Measurements from ENCODE around the gene TRAF3IP1. TPM values are rescaled to one million over a fixed set of nuclear protein-coding genes. Genes with fewer than 3 reads are reported as not detected.

Gene TRAF3IP1
- polyA plus RNA-seq, 3 donors, result 1.2 to 1.5 (median 1.5) TPM

- H3K9me3 ChIP-seq (replicated peaks in 1 of 2; ENCODE audit: control insufficient read depth in 1 of 2, insufficient read depth in 1 of 2, low read length in 2 of 2), result peaks cover 0 to 12% of the 10 kb centered on the region in 2 donors
- DNase-seq, result no peak
- no peak overlapping the region for H3K9ac ChIP-seq (ENCODE audit: insufficient read depth, low read length, poor library complexity, severe bottlenecking)
- peaks cover 0 to 4% (median 2%) of the 10 kb centered on the region in 3 donors for H3K27me3 Mint-ChIP-seq (ENCODE audit: low read depth in 3 of 3)
- peaks cover 7 to 18% of the 10 kb centered on the region in 2 donors for H3K4me1 ChIP-seq (ENCODE audit: control insufficient read depth in 1 of 2, insufficient read depth in 2 of 2, low read length in 2 of 2)
- no peak overlapping the region for H3K4me3 Mint-ChIP-seq
- peak overlapping the region in 1 of 2 donors; percentile 45 for H3K27ac ChIP-seq (ENCODE audit: low read depth in 1 of 2, low read length in 2 of 2)
- peaks cover 48% of the 10 kb centered on the region for H4K20me1 ChIP-seq (ENCODE audit: insufficient read depth, low read length)
- peak overlapping the region in 1 of 7 donors; percentile 86 for H3K27ac Mint-ChIP-seq
- peaks cover 16% of the 10 kb centered on the region for H3K4me1 Mint-ChIP-seq
- no peak for TF ChIP-seq CTCF (IDR thresholded peaks at IDR 0.05)
- peaks cover 59 to 71% of the 10 kb centered on the region in 2 donors for H3K36me3 ChIP-seq (replicated peaks in 1 of 2; ENCODE audit: control insufficient read depth in 1 of 2, insufficient read depth in 2 of 2, low read length in 2 of 2)
- peaks cover 4 to 14% (median 11%) of the 10 kb centered on the region in 7 donors for H3K9me3 Mint-ChIP-seq
- H3K79me2 ChIP-seq (ENCODE audit: insufficient read depth, low read length), result peaks cover 27% of the 10 kb centered on the region
- WGBS (ENCODE audit: insufficient coverage), result 77% methylated on average over 11 of the region's 11 CpGs
- H3K36me3 Mint-ChIP-seq, result peaks cover 67 to 70% of the 10 kb centered on the region in 2 donors
- H3K4me2 ChIP-seq (replicated peaks; ENCODE audit: extremely low read depth, low read length, poor library complexity, severe bottlenecking), result no peak overlapping the region
- no peaks in the 10 kb centered on the region for H3K27me3 ChIP-seq (ENCODE audit: control insufficient read depth in 2 of 2, insufficient read depth in 2 of 2, low read length in 2 of 2)
- intact Hi-C loops (cut with micrococcal nuclease), result no loop called here
- H3K4me3 ChIP-seq (replicated peaks in 1 of 3; ENCODE audit: low read depth in 2 of 3, low read length in 3 of 3), result no peak overlapping the region
- no peak overlapping the region for H2AFZ ChIP-seq (ENCODE audit: insufficient read depth, low read depth, low read length, poor library complexity, severe bottlenecking)
These were observed 130.1 kb downstream of the TRAF3IP1 start for GRCh38 chr2:238450440-238450861.

Small RNA genes lying within 50 kb of the gene (small RNA-seq; reads per million reads assigned to genes)
- not detected for gene RNU6-234P (ENCODE audit: insufficient read length, low read depth)

Other genes starting within 250 kb of the TRAF3IP1 start
- gene ESPNL, start 220.2 kb upstream of the TRAF3IP1 start, polyA plus RNA-seq, result not detected
- gene KLHL30, start 181.8 kb upstream of the TRAF3IP1 start, polyA plus RNA-seq, result under 1 TPM in 2 of 3 donors, not detected in 1; 0.01 to 0.14 TPM
- not detected for gene ERFE, start 161.5 kb upstream of the TRAF3IP1 start, polyA plus RNA-seq
- 10 to 100 TPM; 23.2 to 44.2 (median 29.3) TPM for gene ILKAP, start 116.8 kb upstream of the TRAF3IP1 start, polyA plus RNA-seq
- 1 to 10 TPM; 2.1 to 4.0 (median 2.8) TPM for gene HES6, start 80.5 kb upstream of the TRAF3IP1 start, polyA plus RNA-seq
- 1 to 10 TPM; 1.6 to 5.6 (median 3.1) TPM for gene PER2, start 31.9 kb upstream of the TRAF3IP1 start, polyA plus RNA-seq
- 10 to 100 TPM; 15.1 to 22.0 (median 16.0) TPM for gene ASB1, start 106.4 kb downstream of the TRAF3IP1 start, polyA plus RNA-seq

All from CD14-positive monocyte (primary cell).